HepG2 (cell line): ENCODE measurements around the gene IRF7.

Experiments used
- AGO1 ChIP-seq: fragments of 200-400 bp; formaldehyde crosslinking; IDR thresholded peaks from 2 replicates; pipeline ENCODE4 v1.6.1; 2017; ENCODE audit warnings: mild to moderate bottlenecking, low read depth, low read length, moderate library complexity; ENCODE audit not compliant: poor library complexity, severe bottlenecking
- ARNT ChIP-seq: fragments of 450-650 bp; IDR thresholded peaks from 2 replicates; pipeline ENCODE4 v1.6.1; 2017
- HNRNPLL ChIP-seq: fragments of 200-400 bp; formaldehyde crosslinking; IDR thresholded peaks from 2 replicates; pipeline ENCODE4 v1.6.1; 2017; ENCODE audit warnings: mild to moderate bottlenecking, low read depth, low read length; ENCODE audit not compliant: poor library complexity, severe bottlenecking
- HOXA7 ChIP-seq: sonication (generic); formaldehyde crosslinking; IDR thresholded peaks from 2 replicates; pipeline ENCODE4 v1.8.1; 2022; ENCODE audit warnings: mild to moderate bottlenecking, missing genetic modification reagents, moderate library complexity
- RARA ChIP-seq: IDR thresholded peaks from 2 replicates; pipeline ENCODE4 v1.6.1; 2016; ENCODE audit warnings: missing genetic modification reagents, missing compliant biosample characterization
- ZNF232 ChIP-seq: sonication (generic); formaldehyde crosslinking; IDR thresholded peaks from 2 replicates; pipeline ENCODE4 v1.4.0; 2020; ENCODE audit warnings: missing genetic modification reagents, borderline replicate concordance
- ZNF382 ChIP-seq: sonication (generic); formaldehyde crosslinking; IDR thresholded peaks from 2 replicates; pipeline ENCODE4 v1.5.0; 2020; ENCODE audit warnings: missing genetic modification reagents, mild to moderate bottlenecking, borderline replicate concordance
- ZNF430 ChIP-seq: sonication (generic); formaldehyde crosslinking; IDR thresholded peaks from 2 replicates; pipeline ENCODE4 v1.9.0; 2021; ENCODE audit warnings: mild to moderate bottlenecking, missing genetic modification reagents
- TF ChIP-seq, protein P1 (sequence below): sonication (generic); formaldehyde crosslinking; IDR thresholded peaks from 2 replicates; pipeline ENCODE4 v1.4.0; 2020; ENCODE audit warnings: missing genetic modification reagents, mild to moderate bottlenecking, borderline replicate concordance
- TF ChIP-seq, protein P2 (sequence below): sonication (generic); formaldehyde crosslinking; IDR thresholded peaks from 2 replicates; pipeline ENCODE4 v1.5.0; 2020; ENCODE audit warnings: mild to moderate bottlenecking, missing genetic modification reagents, moderate library complexity
- TF ChIP-seq, protein P3 (sequence below): sonication (generic); formaldehyde crosslinking; IDR thresholded peaks from 2 replicates; pipeline ENCODE4 v1.4.0; 2020; ENCODE audit warnings: mild to moderate bottlenecking, missing genetic modification reagents
- TF ChIP-seq, protein P4 (sequence below), 2 experiments: IDR thresholded peaks; 2 replicates each; pipeline ENCODE4 v1.6.1; 2011 to 2012; ENCODE audit warnings: low read length in 2 of 2, borderline replicate concordance in 1 of 2, low read depth in 1 of 2, mild to moderate bottlenecking in 1 of 2, moderate library complexity in 1 of 2
- TF ChIP-seq, protein P5 (sequence below): sonication (generic); formaldehyde crosslinking; conservative IDR thresholded peaks from 2 replicates; pipeline ENCODE4 v1.8.0; 2022; ENCODE audit warnings: low read depth, missing genetic modification reagents

DNA sequence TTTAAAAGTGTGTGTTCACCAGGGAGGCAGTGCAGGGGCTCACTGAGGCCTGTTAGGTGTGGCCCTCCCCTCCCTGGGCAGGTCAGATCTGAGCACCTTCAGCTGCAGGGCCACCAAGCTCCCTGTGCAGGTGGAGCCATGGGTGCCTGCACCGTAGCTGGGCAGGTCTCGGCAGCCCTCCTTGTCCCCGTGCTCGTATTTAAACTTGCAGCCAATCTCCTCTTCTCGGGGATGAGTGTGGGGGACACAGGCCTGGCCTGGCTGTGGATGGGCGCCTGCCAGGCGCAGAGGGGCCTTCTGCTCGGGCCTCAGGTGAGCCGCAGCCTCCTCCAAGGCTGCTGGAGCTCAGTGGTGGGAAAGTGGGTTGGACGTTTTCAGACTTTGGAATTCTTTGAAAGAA, 20.4 kb downstream of the IRF7 start:
- TF ChIP-seq AGO1 (no peak), HOXA7 (CRISPR knock-in tag) (no peak), ZNF232 (CRISPR knock-in tag) (no peak), ARNT (no peak), HNRNPLL (no peak), ZNF382 (CRISPR knock-in tag) (no peak), ZNF430 (CRISPR knock-in tag) (no peak), RARA (CRISPR knock-in tag) (no peak)
- TF ChIP-seq, protein P1, sequence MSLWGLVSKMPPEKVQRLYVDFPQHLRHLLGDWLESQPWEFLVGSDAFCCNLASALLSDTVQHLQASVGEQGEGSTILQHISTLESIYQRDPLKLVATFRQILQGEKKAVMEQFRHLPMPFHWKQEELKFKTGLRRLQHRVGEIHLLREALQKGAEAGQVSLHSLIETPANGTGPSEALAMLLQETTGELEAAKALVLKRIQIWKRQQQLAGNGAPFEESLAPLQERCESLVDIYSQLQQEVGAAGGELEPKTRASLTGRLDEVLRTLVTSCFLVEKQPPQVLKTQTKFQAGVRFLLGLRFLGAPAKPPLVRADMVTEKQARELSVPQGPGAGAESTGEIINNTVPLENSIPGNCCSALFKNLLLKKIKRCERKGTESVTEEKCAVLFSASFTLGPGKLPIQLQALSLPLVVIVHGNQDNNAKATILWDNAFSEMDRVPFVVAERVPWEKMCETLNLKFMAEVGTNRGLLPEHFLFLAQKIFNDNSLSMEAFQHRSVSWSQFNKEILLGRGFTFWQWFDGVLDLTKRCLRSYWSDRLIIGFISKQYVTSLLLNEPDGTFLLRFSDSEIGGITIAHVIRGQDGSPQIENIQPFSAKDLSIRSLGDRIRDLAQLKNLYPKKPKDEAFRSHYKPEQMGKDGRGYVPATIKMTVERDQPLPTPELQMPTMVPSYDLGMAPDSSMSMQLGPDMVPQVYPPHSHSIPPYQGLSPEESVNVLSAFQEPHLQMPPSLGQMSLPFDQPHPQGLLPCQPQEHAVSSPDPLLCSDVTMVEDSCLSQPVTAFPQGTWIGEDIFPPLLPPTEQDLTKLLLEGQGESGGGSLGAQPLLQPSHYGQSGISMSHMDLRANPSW = no peak
- TF ChIP-seq, protein P2, sequence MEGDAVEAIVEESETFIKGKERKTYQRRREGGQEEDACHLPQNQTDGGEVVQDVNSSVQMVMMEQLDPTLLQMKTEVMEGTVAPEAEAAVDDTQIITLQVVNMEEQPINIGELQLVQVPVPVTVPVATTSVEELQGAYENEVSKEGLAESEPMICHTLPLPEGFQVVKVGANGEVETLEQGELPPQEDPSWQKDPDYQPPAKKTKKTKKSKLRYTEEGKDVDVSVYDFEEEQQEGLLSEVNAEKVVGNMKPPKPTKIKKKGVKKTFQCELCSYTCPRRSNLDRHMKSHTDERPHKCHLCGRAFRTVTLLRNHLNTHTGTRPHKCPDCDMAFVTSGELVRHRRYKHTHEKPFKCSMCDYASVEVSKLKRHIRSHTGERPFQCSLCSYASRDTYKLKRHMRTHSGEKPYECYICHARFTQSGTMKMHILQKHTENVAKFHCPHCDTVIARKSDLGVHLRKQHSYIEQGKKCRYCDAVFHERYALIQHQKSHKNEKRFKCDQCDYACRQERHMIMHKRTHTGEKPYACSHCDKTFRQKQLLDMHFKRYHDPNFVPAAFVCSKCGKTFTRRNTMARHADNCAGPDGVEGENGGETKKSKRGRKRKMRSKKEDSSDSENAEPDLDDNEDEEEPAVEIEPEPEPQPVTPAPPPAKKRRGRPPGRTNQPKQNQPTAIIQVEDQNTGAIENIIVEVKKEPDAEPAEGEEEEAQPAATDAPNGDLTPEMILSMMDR (CRISPR knock-in tag) = no peak
- TF ChIP-seq, protein P3, sequence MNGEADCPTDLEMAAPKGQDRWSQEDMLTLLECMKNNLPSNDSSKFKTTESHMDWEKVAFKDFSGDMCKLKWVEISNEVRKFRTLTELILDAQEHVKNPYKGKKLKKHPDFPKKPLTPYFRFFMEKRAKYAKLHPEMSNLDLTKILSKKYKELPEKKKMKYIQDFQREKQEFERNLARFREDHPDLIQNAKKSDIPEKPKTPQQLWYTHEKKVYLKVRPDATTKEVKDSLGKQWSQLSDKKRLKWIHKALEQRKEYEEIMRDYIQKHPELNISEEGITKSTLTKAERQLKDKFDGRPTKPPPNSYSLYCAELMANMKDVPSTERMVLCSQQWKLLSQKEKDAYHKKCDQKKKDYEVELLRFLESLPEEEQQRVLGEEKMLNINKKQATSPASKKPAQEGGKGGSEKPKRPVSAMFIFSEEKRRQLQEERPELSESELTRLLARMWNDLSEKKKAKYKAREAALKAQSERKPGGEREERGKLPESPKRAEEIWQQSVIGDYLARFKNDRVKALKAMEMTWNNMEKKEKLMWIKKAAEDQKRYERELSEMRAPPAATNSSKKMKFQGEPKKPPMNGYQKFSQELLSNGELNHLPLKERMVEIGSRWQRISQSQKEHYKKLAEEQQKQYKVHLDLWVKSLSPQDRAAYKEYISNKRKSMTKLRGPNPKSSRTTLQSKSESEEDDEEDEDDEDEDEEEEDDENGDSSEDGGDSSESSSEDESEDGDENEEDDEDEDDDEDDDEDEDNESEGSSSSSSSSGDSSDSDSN (CRISPR knock-in tag) = no peak
- TF ChIP-seq, protein P4, sequence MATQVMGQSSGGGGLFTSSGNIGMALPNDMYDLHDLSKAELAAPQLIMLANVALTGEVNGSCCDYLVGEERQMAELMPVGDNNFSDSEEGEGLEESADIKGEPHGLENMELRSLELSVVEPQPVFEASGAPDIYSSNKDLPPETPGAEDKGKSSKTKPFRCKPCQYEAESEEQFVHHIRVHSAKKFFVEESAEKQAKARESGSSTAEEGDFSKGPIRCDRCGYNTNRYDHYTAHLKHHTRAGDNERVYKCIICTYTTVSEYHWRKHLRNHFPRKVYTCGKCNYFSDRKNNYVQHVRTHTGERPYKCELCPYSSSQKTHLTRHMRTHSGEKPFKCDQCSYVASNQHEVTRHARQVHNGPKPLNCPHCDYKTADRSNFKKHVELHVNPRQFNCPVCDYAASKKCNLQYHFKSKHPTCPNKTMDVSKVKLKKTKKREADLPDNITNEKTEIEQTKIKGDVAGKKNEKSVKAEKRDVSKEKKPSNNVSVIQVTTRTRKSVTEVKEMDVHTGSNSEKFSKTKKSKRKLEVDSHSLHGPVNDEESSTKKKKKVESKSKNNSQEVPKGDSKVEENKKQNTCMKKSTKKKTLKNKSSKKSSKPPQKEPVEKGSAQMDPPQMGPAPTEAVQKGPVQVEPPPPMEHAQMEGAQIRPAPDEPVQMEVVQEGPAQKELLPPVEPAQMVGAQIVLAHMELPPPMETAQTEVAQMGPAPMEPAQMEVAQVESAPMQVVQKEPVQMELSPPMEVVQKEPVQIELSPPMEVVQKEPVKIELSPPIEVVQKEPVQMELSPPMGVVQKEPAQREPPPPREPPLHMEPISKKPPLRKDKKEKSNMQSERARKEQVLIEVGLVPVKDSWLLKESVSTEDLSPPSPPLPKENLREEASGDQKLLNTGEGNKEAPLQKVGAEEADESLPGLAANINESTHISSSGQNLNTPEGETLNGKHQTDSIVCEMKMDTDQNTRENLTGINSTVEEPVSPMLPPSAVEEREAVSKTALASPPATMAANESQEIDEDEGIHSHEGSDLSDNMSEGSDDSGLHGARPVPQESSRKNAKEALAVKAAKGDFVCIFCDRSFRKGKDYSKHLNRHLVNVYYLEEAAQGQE (IDR thresholded peaks at IDR 0.05; ENCODE audit: borderline replicate concordance in 1 of 2, low read depth in 1 of 2, low read length in 2 of 2) = no peak
- TF ChIP-seq, protein P5, sequence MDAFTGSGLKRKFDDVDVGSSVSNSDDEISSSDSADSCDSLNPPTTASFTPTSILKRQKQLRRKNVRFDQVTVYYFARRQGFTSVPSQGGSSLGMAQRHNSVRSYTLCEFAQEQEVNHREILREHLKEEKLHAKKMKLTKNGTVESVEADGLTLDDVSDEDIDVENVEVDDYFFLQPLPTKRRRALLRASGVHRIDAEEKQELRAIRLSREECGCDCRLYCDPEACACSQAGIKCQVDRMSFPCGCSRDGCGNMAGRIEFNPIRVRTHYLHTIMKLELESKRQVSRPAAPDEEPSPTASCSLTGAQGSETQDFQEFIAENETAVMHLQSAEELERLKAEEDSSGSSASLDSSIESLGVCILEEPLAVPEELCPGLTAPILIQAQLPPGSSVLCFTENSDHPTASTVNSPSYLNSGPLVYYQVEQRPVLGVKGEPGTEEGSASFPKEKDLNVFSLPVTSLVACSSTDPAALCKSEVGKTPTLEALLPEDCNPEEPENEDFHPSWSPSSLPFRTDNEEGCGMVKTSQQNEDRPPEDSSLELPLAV = no peak
